A549 (cell line): ENCODE measurements around the gene ESRP2. TPM values are rescaled to one million over a fixed set of nuclear protein-coding genes. Genes with fewer than 3 reads are reported as not detected.

ENCODE experiments used
- ATAC-seq, 2 experiments: fragments of 200-7000 bp in 1 of 2; fragments of >200 bp in 1 of 2; cut with Nextera tagmentation in 1 of 2; cut with Tn5 transposase in 1 of 2; 3 replicates each; pipeline versions ENCODE4 v1.8.0 to v1.9.1; 2018 to 2020; ENCODE audit warnings: mild to moderate bottlenecking in 1 of 2, moderate library complexity in 1 of 2
- CTCF ChIA-PET: fragments of 300-600 bp; sonication (Branson Sonifier 250); formaldehyde crosslinking; extraction: SDS; loops from one replicate; lab custom pipeline; 2021; ENCODE audit warnings: antibody characterized with exemption, inconsistent platforms; lab: Yijun Ruan, JAX
- POLR2A ChIA-PET: fragments of 350-600 bp; formaldehyde crosslinking; extraction: SDS; loops from one replicate; lab custom pipeline; 2021; ENCODE audit warnings: antibody characterized with exemption, inconsistent platforms; lab: Yijun Ruan, JAX
- DNase-seq, 2 experiments: peaks; one replicate each; pipeline versions ENCODE4 v3.0.0 to v3.0.0-alpha.2; 2011 to 2016; ENCODE audit warnings: low read depth in 1 of 2, low spot score in 1 of 2
- FAIRE-seq: peaks from 2 replicates; lab custom pipeline; 2011; peaks lifted over from hg19 to GRCh38; lab: Jason Lieb, UNC
- H3K27ac ChIP-seq, 2 experiments: fragments of >200 bp; sonication (Bioruptor Twin); formaldehyde crosslinking; 3 replicates each; pipeline ENCODE4 v1.5.1; 2016 to 2017
- H3K4me1 ChIP-seq: fragments of >200 bp; sonication (Bioruptor Twin); formaldehyde crosslinking; 3 replicates; pipeline ENCODE4 v1.6.1; 2016
- H3K4me2 ChIP-seq: fragments of >200 bp; sonication (Bioruptor Twin); formaldehyde crosslinking; 3 replicates; pipeline ENCODE4 v1.6.1; 2016
- H3K4me3 ChIP-seq: fragments of >200 bp; sonication (Bioruptor Twin); formaldehyde crosslinking; 3 replicates; pipeline ENCODE4 v1.5.1; 2016
- H3K9me3 ChIP-seq: fragments of >200 bp; sonication (Bioruptor Twin); formaldehyde crosslinking; 3 replicates; pipeline ENCODE4 v1.6.1; 2016
- BHLHE40 ChIP-seq: IDR thresholded peaks from 2 replicates; pipeline ENCODE4 v1.6.1; 2012; ENCODE audit warnings: low read depth, low read length, inconsistent platforms
- CEBPB ChIP-seq, 2 experiments: fragments of >200 bp in 1 of 2; sonication (Bioruptor Twin) in 1 of 2; formaldehyde crosslinking in 1 of 2; IDR thresholded peaks; 2 replicates each; pipeline ENCODE4 v1.6.1; 2012 to 2016
- EHF ChIP-seq: fragments of 250-450 bp; sonication (Bioruptor Pico); IDR thresholded peaks from 2 replicates; pipeline ENCODE4 v1.5.0; 2020; ENCODE audit warnings: mild to moderate bottlenecking
- ESRRA ChIP-seq: fragments of 150-350 bp; IDR thresholded peaks from 2 replicates; pipeline ENCODE4 v1.6.1; 2014; ENCODE audit warnings: mild to moderate bottlenecking, low read length, borderline replicate concordance
- FOSL2 ChIP-seq, 2 experiments: fragments of 450-650 bp in 1 of 2; fragments of >200 bp in 1 of 2; sonication (Bioruptor Twin) in 1 of 2; formaldehyde crosslinking; IDR thresholded peaks; 2 replicates each; pipeline versions ENCODE4 v1.5.0 to v1.6.1; 2016 to 2020; ENCODE audit warnings: mild to moderate bottlenecking in 1 of 2, moderate library complexity in 1 of 2
- FOXS1 ChIP-seq: fragments of 250-450 bp; sonication (Bioruptor Pico); IDR thresholded peaks from 2 replicates; pipeline ENCODE4 v1.5.0; 2020; ENCODE audit warnings: mild to moderate bottlenecking, moderate library complexity
- HDAC2 ChIP-seq: fragments of 200-600 bp; sonication (generic); IDR thresholded peaks from 2 replicates; pipeline ENCODE4 v1.6.1; 2016
- HOXA7 ChIP-seq: fragments of 250-450 bp; sonication (Bioruptor Pico); IDR thresholded peaks from 2 replicates; pipeline ENCODE4 v1.5.0; 2020; ENCODE audit warnings: mild to moderate bottlenecking, moderate library complexity
- JUN ChIP-seq, 2 experiments: fragments of >200 bp; sonication (Bioruptor Twin); formaldehyde crosslinking; IDR thresholded peaks; 2 replicates in 1 of 2; 3 replicates in 1 of 2; pipeline ENCODE4 v1.6.1; 2016 to 2017
- JUNB ChIP-seq: fragments of >200 bp; sonication (Bioruptor Twin); formaldehyde crosslinking; IDR thresholded peaks from 2 replicates; pipeline ENCODE4 v1.6.1; 2016
- KDM1A ChIP-seq: fragments of 200-600 bp; sonication (generic); IDR thresholded peaks from 2 replicates; pipeline ENCODE4 v1.6.1; 2016; ENCODE audit warnings: low read depth, mild to moderate bottlenecking
- KDM5A ChIP-seq: fragments of 200-600 bp; sonication (generic); IDR thresholded peaks from 2 replicates; pipeline ENCODE4 v1.6.1; 2016; ENCODE audit warnings: antibody characterized with exemption, mild to moderate bottlenecking
- MAFK ChIP-seq: fragments of 450-650 bp; IDR thresholded peaks from 2 replicates; pipeline ENCODE4 v1.6.1; 2014; ENCODE audit not compliant: partially characterized antibody
- MAZ ChIP-seq: fragments of 150-350 bp; IDR thresholded peaks from 2 replicates; pipeline ENCODE4 v1.6.1; 2014; ENCODE audit warnings: antibody characterized with exemption, low read depth, low read length, borderline replicate concordance
- NFE2L2 ChIP-seq: fragments of 150-350 bp; conservative IDR thresholded peaks from 2 replicates; pipeline ENCODE4 v1.6.1; 2014; ENCODE audit warnings: low read length
- POLR2A ChIP-seq: IDR thresholded peaks from 2 replicates; pipeline ENCODE4 v1.6.1; 2012; ENCODE audit warnings: mild to moderate bottlenecking, low read length
- RCOR1 ChIP-seq: fragments of 150-350 bp; IDR thresholded peaks from 2 replicates; pipeline ENCODE4 v1.6.1; 2014; ENCODE audit warnings: antibody characterized with exemption, low read length, low read depth
- RFX5 ChIP-seq: fragments of 450-650 bp; IDR thresholded peaks from 2 replicates; pipeline ENCODE4 v1.7.1; 2014; ENCODE audit warnings: antibody characterized with exemption, mild to moderate bottlenecking, moderate library complexity
- RNF2 ChIP-seq: fragments of 200-600 bp; sonication (generic); IDR thresholded peaks from 2 replicates; pipeline ENCODE4 v1.6.1; 2016; ENCODE audit warnings: low read depth, mild to moderate bottlenecking, antibody characterized with exemption, moderate library complexity, borderline replicate concordance
- TP53 ChIP-seq: fragments of 250-450 bp; sonication (Bioruptor Pico); IDR thresholded peaks from 2 replicates; pipeline ENCODE4 v1.5.0; 2021; ENCODE audit warnings: mild to moderate bottlenecking, moderate library complexity
- ZNF302 ChIP-seq: fragments of 250-450 bp; sonication (Bioruptor Pico); IDR thresholded peaks from 2 replicates; pipeline ENCODE4 v1.9.0; 2021; ENCODE audit warnings: inconsistent platforms, mild to moderate bottlenecking, moderate library complexity
- ZSCAN20 ChIP-seq: fragments of 250-450 bp; sonication (Bioruptor Pico); IDR thresholded peaks from 2 replicates; pipeline ENCODE4 v1.8.0; 2022; ENCODE audit warnings: mild to moderate bottlenecking, moderate library complexity
- WGBS: methylation state at CpG from one replicate; pipeline ENCODE4 v1.1.6; 2017; ENCODE audit errors: missing lambda C conversion rate; 5-methylcytosine and 5-hydroxymethylcytosine counted together
- polyA plus RNA-seq, 4 experiments: library from polyadenylated mRNA; depleted of rRNA in 3 of 4; stranded (reverse); fragments of >200 nt; fragmentation: RNase III in 1 of 4; extraction: RNeasy Plus Mini Kit Qiagen cat#74134 plus additional on column Dnase treatment in 1 of 4; gene quantifications; 2 replicates in 3 of 4; 3 replicates in 1 of 4; pipeline ENCODE4 v1.2.3, GENCODE V29; 2011 to 2017
- TF ChIP-seq, protein P1 (sequence below): fragments of >200 bp; sonication (Bioruptor Twin); formaldehyde crosslinking; IDR thresholded peaks from 3 replicates; pipeline ENCODE4 v1.6.1; 2016
- TF ChIP-seq, protein P2 (sequence below): IDR thresholded peaks from 2 replicates; pipeline ENCODE4 v1.6.1; 2012
- TF ChIP-seq, protein P3 (sequence below): fragments of >200 bp; sonication (Bioruptor Twin); formaldehyde crosslinking; IDR thresholded peaks from 3 replicates; pipeline ENCODE4 v1.5.1; 2016
- TF ChIP-seq, protein P4 (sequence below): fragments of 150-350 bp; IDR thresholded peaks from 2 replicates; pipeline ENCODE4 v1.6.1; 2014; ENCODE audit warnings: low read depth, mild to moderate bottlenecking, low read length
- TF ChIP-seq, protein P5 (sequence below): fragments of 250-450 bp; sonication (Bioruptor Pico); IDR thresholded peaks from 2 replicates; pipeline ENCODE4 v1.5.0; 2020; ENCODE audit warnings: low read depth, mild to moderate bottlenecking, moderate library complexity
- TF ChIP-seq, protein P6 (sequence below): IDR thresholded peaks from 2 replicates; pipeline ENCODE4 v1.6.1; 2012
- TF ChIP-seq, protein P7 (sequence below): IDR thresholded peaks from 2 replicates; pipeline ENCODE4 v1.6.1; 2012; ENCODE audit warnings: low read depth, borderline replicate concordance

Gene ESRP2
- polyA plus RNA-seq, 2 of the 4 experiments (the other 2 are of a cell fraction) = 0.08 to 0.09 TPM

DNA sequence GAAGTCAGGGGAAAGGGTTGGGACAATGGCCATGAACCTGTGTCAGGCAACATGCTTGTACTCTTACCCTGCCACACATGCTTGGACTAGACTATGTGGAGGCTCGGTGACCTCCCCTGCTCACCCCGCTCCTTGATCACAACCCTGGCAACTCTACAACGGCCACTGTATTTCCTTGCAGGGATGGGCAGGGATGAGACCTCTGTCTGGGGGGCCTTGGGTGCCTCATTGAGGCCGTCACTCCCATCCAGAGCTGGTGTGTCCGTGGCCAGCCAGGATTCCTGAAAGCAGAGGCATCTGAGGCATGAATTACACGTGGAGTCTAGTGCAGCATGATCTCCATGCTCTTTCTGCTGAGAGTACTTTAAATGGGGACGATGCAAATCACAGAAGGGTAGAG, 10.2 kb upstream of the ESRP2 start (continued):
- TF ChIP-seq, protein P1, sequence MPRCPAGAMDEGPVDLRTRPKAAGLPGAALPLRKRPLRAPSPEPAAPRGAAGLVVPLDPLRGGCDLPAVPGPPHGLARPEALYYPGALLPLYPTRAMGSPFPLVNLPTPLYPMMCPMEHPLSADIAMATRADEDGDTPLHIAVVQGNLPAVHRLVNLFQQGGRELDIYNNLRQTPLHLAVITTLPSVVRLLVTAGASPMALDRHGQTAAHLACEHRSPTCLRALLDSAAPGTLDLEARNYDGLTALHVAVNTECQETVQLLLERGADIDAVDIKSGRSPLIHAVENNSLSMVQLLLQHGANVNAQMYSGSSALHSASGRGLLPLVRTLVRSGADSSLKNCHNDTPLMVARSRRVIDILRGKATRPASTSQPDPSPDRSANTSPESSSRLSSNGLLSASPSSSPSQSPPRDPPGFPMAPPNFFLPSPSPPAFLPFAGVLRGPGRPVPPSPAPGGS = no peak
- no peak for TF ChIP-seq CEBPB (IDR thresholded peaks at IDR 0.05)

DNA sequence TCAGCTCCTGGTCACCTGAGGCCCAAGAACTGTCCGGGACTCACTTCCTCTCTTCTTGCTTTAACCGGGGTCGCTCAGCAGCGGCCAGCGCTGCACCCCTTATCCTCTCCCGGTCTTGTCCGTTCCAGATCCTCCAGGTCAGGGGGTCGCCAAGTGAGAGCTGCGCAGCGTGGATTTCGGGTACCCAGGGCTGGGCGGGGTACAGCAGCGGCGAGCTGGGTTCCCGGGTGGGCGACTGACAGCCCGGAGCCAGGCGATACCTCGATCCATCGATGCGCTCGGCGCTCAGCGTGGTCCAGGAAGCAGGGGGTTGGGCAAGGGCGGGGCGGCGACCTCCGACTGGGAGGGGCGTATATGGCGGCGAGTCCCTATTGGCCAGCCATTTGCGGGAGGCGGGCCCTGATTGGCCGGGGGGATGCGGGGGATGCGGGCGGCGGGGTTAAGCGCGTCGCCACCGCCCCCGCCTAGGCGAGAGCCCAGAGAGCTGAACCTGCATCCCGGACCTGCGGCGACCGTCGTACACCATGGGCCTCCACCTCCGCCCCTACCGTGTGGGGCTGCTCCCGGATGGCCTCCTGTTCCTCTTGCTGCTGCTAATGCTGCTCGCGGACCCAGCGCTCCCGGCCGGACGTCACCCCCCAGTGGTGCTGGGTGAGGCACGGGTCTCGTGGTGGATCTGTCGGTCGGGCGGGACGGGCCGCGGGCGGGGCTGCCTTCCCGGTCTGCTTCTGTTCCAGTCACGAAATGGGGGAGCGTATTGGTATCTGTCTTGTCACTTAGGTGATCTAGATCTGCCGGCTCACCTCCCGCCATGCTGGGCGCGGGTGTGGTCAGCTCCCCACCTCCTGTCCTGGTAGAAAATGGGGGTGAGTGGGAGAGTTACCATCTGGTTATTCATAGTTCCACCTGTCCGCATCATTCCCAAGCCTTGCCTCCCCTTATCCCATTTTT, 9.3 kb upstream of the ESRP2 start, which contains the start of gene PLA2G15:
Gene PLA2G15 (plus strand): TSS at position 471 of the 951 bp plus-strand sequence. CDS start 54 bp downstream, at position 525.
- Histone ChIP-seq H3K27ac (peak within 1 kb of the TSS; percentile 69 to 87), H3K9me3 (no peaks in the 10 kb centered on the region), H3K4me3 (peak within 1 kb of the TSS; percentile 75), H3K4me1 (peaks cover 12% of the 10 kb centered on the region; the same call in 2 of the 3 replicates), H3K4me2 (peak within 1 kb of the TSS; percentile 98)
- FAIRE-seq = no peak
- peak; percentile 92 to 96 for ATAC-seq
- DNase-seq = peak; percentile 89 to 95
- WGBS = 17% methylated on average over 18 of the region's 75 CpGs
- POLR2A ChIA-PET = interaction anchor here (1.2 to 1.5 kb wide), 3 partner anchors 8 to 19 kb away, joined by 4 to 6 read pairs (median 5); partner anchors contain the start of gene SLC7A6
- CTCF ChIA-PET = interaction anchor here (1.5 to 7.8 kb wide), 5 partner anchors 11 to 82 kb away, joined by 5 to 95 read pairs (median 38); partner anchors contain the start of gene SLC7A6
- no peak for TF ChIP-seq HOXA7 (CRISPR knock-in tag)
- no peak for TF ChIP-seq KDM1A
- TF ChIP-seq MAZ = peak; percentile 50; the same call in 1 of the 2 replicates
- no peak for TF ChIP-seq RFX5
- TF ChIP-seq EHF = no peak
- TF ChIP-seq HDAC2 = no peak
- peak; percentile 45; the same call in 1 of the 2 replicates for TF ChIP-seq TP53 (CRISPR knock-in tag)
- TF ChIP-seq ZSCAN20 (CRISPR knock-in tag) = no peak
- TF ChIP-seq CEBPB (IDR thresholded peaks at IDR 0.05) = peak in 1 of 2 experiments; percentile 34; a peak in 1 of 4 replicates
- TF ChIP-seq, protein P1 = no peak
- TF ChIP-seq KDM5A = no peak
- TF ChIP-seq, protein P2, sequence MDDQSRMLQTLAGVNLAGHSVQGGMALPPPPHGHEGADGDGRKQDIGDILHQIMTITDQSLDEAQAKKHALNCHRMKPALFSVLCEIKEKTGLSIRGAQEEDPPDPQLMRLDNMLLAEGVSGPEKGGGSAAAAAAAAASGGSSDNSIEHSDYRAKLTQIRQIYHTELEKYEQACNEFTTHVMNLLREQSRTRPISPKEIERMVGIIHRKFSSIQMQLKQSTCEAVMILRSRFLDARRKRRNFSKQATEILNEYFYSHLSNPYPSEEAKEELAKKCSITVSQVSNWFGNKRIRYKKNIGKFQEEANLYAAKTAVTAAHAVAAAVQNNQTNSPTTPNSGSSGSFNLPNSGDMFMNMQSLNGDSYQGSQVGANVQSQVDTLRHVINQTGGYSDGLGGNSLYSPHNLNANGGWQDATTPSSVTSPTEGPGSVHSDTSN = no peak
- TF ChIP-seq JUNB = no peak
- TF ChIP-seq POLR2A = peak; percentile 55
- TF ChIP-seq RCOR1 = no peak
- TF ChIP-seq, protein P3, sequence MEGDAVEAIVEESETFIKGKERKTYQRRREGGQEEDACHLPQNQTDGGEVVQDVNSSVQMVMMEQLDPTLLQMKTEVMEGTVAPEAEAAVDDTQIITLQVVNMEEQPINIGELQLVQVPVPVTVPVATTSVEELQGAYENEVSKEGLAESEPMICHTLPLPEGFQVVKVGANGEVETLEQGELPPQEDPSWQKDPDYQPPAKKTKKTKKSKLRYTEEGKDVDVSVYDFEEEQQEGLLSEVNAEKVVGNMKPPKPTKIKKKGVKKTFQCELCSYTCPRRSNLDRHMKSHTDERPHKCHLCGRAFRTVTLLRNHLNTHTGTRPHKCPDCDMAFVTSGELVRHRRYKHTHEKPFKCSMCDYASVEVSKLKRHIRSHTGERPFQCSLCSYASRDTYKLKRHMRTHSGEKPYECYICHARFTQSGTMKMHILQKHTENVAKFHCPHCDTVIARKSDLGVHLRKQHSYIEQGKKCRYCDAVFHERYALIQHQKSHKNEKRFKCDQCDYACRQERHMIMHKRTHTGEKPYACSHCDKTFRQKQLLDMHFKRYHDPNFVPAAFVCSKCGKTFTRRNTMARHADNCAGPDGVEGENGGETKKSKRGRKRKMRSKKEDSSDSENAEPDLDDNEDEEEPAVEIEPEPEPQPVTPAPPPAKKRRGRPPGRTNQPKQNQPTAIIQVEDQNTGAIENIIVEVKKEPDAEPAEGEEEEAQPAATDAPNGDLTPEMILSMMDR = no peak
- no peak for TF ChIP-seq MAFK
- no peak for TF ChIP-seq FOXS1 (CRISPR knock-in tag)
- TF ChIP-seq ZNF302 = no peak
- peak in 1 of 2 experiments; percentile 28; a peak in 1 of 5 replicates for TF ChIP-seq JUN (IDR thresholded peaks at IDR 0.05)
- TF ChIP-seq NFE2L2 = no peak
- TF ChIP-seq, protein P4, sequence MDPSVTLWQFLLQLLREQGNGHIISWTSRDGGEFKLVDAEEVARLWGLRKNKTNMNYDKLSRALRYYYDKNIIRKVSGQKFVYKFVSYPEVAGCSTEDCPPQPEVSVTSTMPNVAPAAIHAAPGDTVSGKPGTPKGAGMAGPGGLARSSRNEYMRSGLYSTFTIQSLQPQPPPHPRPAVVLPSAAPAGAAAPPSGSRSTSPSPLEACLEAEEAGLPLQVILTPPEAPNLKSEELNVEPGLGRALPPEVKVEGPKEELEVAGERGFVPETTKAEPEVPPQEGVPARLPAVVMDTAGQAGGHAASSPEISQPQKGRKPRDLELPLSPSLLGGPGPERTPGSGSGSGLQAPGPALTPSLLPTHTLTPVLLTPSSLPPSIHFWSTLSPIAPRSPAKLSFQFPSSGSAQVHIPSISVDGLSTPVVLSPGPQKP = no peak
- no peak for TF ChIP-seq RNF2
- TF ChIP-seq, protein P5, sequence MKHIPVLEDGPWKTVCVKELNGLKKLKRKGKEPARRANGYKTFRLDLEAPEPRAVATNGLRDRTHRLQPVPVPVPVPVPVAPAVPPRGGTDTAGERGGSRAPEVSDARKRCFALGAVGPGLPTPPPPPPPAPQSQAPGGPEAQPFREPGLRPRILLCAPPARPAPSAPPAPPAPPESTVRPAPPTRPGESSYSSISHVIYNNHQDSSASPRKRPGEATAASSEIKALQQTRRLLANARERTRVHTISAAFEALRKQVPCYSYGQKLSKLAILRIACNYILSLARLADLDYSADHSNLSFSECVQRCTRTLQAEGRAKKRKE (CRISPR knock-in tag) = no peak
- TF ChIP-seq ESRRA = no peak
- TF ChIP-seq BHLHE40 = no peak
- TF ChIP-seq FOSL2 (IDR thresholded peaks at IDR 0.05) = no peak
- TF ChIP-seq FOSL2 (CRISPR knock-in tag; IDR thresholded peaks at IDR 0.05) = no peak
- TF ChIP-seq, protein P6, sequence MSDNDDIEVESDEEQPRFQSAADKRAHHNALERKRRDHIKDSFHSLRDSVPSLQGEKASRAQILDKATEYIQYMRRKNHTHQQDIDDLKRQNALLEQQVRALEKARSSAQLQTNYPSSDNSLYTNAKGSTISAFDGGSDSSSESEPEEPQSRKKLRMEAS = peak; percentile 83
- TF ChIP-seq, protein P7, sequence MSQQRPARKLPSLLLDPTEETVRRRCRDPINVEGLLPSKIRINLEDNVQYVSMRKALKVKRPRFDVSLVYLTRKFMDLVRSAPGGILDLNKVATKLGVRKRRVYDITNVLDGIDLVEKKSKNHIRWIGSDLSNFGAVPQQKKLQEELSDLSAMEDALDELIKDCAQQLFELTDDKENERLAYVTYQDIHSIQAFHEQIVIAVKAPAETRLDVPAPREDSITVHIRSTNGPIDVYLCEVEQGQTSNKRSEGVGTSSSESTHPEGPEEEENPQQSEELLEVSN = peak; percentile 78; the same call in 1 of the 2 replicates
